GM18907 (cell line): ENCODE results near the gene BAD.
A peak's percentile ranks its signal among the peaks of the same experiment; 100 is the strongest.
"Not testable (repeated sequence)": the region's sequence is repeated elsewhere in the genome, so short reads cannot be mapped to it uniquely, and the experiment has no call there.

ENCODE experiments used
- ATAC-seq: cut with Tn5 transposase; IDR thresholded peaks from one replicate; pipeline ENCODE4 v1.9.1; 2021; ENCODE audit warnings: mild to moderate bottlenecking, moderate library complexity; ENCODE audit not compliant: unreplicated experiment

Gene BAD

DNA sequence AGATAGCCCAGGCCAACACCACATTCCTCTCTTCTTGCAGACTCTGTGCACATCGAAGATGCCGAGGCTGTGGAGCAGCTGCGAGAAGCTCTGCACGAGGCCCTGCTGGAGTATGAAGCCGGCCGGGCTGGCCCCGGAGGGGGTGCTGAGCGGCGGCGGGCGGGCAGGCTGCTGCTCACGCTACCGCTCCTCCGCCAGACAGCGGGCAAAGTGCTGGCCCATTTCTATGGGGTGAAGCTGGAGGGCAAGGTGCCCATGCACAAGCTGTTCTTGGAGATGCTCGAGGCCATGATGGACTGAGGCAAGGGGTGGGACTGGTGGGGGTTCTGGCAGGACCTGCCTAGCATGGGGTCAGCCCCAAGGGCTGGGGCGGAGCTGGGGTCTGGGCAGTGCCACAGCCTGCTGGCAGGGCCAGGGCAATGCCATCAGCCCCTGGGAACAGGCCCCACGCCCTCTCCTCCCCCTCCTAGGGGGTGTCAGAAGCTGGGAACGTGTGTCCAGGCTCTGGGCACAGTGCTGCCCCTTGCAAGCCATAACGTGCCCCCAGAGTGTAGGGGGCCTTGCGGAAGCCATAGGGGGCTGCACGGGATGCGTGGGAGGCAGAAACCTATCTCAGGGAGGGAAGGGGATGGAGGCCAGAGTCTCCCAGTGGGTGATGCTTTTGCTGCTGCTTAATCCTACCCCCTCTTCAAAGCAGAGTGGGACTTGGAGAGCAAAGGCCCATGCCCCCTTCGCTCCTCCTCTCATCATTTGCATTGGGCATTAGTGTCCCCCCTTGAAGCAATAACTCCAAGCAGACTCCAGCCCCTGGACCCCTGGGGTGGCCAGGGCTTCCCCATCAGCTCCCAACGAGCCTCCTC, 31.4 kb upstream of the BAD start:
- ATAC-seq = not testable (repeated sequence)

DNA sequence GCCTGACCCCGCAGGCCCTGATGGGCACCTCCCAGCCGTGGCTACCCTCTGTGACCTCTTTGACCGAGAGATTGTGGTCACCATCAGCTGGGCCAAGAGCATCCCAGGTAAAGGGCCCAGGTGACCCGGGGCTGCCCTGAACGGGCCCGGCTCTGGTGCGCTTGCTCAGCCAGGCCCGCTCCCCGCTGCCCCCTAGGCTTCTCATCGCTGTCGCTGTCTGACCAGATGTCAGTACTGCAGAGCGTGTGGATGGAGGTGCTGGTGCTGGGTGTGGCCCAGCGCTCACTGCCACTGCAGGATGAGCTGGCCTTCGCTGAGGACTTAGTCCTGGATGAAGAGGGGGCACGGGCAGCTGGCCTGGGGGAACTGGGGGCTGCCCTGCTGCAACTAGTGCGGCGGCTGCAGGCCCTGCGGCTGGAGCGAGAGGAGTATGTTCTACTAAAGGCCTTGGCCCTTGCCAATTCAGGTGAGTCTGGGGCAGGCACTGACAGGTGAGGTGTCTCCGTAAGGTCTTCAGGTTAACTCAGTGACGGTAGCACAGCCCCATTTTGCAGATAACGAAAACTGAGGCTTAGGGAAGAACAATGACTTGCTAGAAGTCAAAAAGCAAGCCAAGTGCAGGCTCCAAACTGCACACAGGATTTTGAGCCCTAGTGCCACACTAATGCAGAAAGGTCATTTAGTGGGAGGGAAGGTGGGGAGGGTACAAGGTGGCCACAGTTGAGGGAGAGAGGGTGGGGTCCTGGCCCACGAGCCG, 30.5 kb upstream of the BAD start:
- no peak for ATAC-seq

- no peak for ATAC-seq
These were observed 29.8 kb upstream of the BAD start for GRCh38 chr11:64314146-64314804.

GRCh38 chr11:64313491-64314145, 29.2 kb upstream of the BAD start:
- no peak for ATAC-seq

- ATAC-seq = no peak
These were observed 28.5 kb upstream of the BAD start for GRCh38 chr11:64312947-64313346.

- ATAC-seq = not testable (repeated sequence)
These were observed 23.3 kb upstream of the BAD start for GRCh38 chr11:64307795-64308194.

- ATAC-seq = no peak
These were observed 22.6 kb upstream of the BAD start for GRCh38 chr11:64306876-64307622.

- no peak for ATAC-seq
These were observed 22.1 kb upstream of the BAD start for GRCh38 chr11:64306563-64306875.

GRCh38 chr11:64305691-64306562, 21.5 kb upstream of the BAD start:
- peak; percentile 30 for ATAC-seq

DNA sequence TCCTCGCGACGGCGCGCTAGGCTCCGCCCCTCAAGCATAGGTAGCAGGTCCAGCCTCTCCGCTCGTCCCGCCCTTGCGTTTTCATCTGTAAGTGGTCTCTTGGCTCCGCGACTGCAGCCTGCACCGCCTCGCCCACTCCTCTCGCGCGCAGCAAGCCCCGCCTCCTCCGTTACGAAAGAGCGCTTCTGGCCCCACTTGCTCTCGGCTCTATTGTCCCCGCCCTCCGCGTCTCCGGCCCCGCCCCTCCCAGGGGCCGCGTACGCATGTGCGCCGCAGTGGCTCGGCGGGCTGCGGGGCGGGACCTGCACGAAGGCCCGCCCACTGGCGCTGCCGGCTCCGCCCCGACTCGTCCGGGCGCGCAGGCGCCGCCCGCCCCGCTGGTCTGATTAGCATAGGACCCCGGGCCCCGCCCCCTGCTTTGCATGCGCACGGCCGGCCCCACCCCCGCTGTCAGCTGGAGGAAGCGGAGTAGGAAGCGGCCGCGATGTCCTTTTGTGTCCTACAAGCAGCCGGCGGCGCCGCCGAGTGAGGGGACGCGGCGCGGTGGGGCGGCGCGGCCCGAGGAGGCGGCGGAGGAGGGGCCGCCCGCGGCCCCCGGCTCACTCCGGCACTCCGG, 20.7 kb upstream of the BAD start, which contains the start of gene ESRRA:
Gene ESRRA (plus strand): TSS at position 450 of the 616 bp plus-strand sequence. CDS start 1,656 bp downstream, outside the sequence.
- peak; percentile 71 for ATAC-seq

DNA sequence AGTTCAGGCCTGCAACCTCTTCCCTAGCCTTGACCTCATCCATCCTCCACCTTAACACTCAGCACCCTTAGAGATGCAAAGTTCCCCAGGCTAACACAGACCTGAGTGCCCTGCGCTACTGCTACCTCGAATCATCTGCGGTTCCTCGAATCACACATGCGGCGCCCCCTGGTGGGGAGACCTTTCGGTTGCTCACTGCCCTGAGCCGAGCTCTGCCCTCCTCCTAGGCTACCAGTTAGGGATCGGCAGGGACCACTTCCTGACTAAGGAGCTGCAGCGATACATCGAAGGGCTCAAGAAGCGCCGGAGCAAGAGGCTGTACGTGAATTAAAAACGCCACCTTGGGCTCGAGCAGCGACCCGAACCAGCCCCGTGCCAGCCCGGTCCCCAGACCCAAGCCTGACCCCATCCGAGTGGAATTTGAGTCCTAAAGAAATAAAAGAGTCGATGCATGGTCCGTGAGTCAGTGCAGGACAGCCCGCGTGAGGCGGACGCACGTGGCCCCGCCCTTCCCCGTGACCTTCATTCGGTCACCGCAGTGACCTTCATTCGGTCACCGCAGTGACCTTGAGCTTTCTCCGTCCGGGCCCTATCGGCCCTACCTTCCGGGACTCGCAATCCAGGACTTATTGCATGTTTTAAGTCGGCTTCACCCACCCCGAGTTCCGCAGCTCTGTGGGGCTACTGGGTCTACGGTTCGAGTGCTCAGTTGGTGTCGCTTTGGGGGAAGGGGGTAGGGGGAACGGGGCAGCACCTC, 20.0 kb upstream of the BAD start:
- ATAC-seq = peak; percentile 38

GRCh38 chr11:64304032-64304315, 19.5 kb upstream of the BAD start:
- ATAC-seq = no peak

- no peak for ATAC-seq
These were observed 18.9 kb upstream of the BAD start for GRCh38 chr11:64303109-64304031.

DNA sequence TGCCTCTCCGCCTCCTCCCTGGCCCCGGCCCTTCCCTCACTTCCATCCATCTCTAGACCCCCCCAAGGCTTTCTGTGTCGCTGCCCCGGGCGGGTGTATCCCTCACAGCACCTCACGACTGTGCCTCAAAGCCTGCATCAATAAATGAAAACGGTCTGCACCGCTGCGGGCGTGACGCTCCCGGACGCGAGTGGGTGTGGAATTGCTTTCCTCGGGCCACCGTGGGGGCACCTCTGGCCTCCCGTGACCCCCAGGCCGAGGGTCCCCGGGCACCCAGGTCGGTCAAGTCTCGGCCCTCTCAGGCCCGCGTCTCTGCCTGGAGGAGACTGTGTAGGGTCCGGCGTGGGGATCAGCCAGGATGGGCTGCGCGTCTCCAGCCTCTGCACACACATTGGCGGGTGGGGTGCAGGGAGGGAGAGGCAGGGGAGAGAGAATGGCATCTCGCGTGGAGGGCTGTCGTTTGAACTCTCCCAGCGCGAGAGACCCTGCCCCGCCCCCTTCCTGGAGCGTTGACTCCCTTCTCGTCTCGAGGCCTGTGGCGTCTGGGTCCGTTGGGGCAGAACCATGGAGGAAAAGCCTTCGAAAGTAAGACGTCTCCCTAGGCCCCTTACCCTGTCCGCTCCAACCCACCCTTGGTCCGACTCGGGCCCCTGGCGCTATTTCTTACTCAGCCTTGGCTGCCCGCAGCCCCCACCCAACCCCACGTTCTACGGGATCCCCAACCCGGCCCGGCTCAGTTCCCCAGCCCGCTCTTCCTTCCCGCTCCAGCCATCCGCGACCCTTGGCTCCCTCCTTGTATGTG, 15.6 kb upstream of the BAD start, which contains the start of gene CATSPERZ:
Gene CATSPERZ (plus strand): TSS at position 512 of the 802 bp plus-strand sequence. CDS start 53 bp downstream, at position 565.
- ATAC-seq = no peak

GRCh38 chr11:64298966-64299846, 14.7 kb upstream of the BAD start:
- no peak for ATAC-seq
